GM19025 (cell line): ENCODE data around the gene AMD1.
"Not testable (repeated sequence)": the region's sequence is repeated elsewhere in the genome, so short reads cannot be mapped to it uniquely, and the experiment has no call there.

ENCODE experiments used
- ATAC-seq: cut with Tn5 transposase; IDR thresholded peaks from one replicate; pipeline ENCODE4 v1.9.1; 2021; ENCODE audit warnings: mild to moderate bottlenecking, low read depth, moderate library complexity; ENCODE audit not compliant: unreplicated experiment

AMD1 gene

DNA sequence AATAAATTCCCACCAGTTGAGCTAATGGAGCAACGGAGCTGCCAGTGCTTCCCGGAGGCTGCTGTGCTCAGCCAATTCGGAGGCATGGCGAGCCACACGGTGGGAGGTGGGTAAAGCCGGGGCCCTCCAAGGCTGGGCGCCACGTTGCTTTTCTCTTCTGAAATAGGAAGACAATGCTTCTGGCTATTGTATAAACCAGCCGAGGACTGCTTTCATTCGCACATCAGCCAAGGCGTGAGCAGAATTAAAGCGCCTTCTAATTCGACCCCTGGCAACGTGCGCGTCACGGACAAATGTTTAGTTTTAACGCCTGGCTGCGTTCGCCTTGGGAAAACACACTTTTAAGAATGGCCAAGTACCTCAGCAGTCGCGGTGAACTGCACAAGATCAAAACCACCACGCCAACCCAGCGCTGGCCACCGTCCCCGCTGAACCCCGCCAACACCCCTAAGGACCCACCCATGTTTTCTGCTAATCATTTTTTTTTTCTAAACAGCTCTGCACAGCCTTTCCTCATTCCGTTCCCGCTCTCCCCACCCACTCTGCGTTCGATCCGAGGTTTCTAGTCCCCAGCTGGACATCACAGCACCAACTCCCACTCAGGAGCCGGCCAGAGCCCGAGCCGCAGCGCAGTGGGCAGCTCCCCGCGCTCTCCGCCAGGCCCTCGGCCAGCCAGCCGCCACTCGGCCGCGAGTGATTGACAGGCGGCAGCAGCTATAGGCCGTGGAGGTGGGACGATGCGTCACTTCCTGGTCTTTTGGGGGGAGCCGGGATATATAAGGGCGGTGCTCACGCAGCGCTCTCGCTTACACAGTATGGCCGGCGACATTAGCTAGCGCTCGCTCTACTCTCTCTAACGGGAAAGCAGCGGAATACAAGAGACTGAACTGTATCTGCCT lies at the start of gene AMD1:
AMD1 (plus strand) TSS at position 805 of the 899 bp plus-strand sequence. CDS start 321 bp downstream, outside the sequence.
- ATAC-seq, result peak; percentile 69

DNA sequence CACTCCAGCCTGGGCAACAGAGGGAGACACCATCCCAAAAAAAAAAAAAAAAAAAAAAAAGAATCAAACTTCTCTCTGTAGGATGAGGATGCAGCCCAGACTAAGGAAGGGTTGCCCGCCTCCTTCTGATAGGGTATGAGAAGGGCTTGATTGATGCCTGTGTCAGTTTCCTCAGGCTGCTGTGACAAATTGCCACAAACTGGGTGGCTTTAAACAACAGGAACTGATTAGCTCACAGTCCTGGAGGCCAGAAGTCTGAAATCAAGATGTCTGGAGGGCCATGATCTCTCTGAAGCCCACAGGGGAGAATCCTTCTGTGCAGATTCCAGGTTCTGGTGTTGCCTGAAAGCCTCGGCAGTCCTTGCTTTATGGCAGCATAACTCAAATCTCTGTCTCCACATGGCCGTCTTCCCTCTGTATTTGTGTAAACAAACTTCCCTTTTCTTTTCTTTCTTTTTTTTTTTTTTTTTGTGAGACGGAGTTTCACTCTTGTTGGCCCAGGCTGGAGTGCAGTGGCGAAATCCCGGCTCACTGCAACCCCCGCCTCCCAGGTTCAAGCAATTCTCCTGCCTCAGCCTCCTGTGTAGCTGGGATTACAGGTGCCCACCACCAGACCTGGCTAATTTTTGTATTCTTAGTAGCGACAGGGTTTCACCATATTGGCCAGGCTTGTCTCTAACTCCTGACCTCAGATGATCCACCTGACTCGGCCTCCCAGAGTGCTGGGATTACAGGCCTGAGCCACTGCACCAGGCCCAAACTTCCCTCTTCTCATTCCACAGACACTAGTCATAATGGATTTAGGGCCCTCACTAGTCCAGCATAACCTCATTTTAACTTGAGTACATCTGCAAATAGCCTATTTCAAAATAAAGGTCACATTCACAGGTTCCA lies 48.1 kb upstream of the AMD1 start:
- ATAC-seq, result no peak

- ATAC-seq, result no peak
Measured at GRCh38 chr6:110828396-110828795, 46.2 kb upstream of the AMD1 start.

DNA sequence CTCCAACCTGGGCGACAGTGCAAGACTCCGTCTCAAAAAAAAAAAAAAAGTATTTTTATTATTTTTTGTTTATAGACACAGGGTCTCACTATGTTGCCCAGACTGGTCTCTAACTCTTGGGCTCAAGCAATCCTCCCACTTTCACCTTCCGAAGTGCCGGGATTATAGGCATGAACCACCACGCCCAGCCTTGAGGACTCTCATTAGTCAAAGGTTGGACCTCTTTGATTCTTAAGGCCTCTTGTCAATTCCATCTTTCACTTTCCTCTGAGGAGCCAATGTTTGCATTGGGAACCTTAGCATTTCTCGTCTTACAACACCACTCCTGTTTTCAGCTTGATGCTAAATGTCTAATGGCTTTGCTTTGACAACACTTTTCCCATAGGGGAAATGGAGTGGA lies 43.2 kb upstream of the AMD1 start:
- ATAC-seq, result no peak

DNA sequence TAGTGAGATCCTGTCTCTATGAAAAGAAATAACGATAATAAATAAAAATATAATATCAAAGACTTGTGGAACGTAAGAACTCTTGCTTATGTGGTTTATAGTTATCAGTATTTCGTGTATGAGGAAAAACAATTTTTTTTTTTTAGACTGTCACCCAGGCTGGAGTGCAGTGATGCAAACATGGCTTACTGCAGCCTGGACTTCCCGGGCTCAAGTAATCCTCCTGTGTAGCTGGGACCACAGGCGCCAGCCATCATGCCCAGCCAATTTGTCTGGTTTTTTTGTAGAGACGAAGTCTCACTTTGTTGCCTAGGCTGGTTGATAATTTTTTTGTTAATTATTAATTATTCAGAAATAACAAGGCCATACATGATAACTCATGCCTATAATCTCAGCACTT lies 40.8 kb upstream of the AMD1 start:
- ATAC-seq, result no peak

- not testable (repeated sequence) for ATAC-seq
Measured at GRCh38 chr6:110835751-110836150, 38.8 kb upstream of the AMD1 start.

DNA sequence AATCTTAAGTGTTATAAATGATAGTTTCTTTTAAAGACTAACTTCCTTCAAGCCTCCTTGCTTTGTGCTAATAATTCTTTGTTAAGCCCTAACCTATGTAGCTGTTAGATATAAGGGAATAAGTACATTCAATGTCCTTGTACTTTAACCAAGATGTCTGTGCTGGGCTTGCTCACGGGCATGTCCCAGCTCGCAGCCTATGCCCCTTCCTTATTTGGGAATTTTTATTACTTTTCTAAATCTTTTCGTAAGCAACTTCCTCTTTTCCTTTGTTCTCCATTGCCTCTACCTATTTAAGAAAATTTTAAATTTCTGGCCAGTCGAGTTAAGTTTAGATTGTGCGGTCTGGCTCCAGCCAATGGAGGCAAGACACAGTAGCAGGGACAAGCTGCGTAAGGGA lies 33.3 kb upstream of the AMD1 start:
- ATAC-seq, result no peak

DNA sequence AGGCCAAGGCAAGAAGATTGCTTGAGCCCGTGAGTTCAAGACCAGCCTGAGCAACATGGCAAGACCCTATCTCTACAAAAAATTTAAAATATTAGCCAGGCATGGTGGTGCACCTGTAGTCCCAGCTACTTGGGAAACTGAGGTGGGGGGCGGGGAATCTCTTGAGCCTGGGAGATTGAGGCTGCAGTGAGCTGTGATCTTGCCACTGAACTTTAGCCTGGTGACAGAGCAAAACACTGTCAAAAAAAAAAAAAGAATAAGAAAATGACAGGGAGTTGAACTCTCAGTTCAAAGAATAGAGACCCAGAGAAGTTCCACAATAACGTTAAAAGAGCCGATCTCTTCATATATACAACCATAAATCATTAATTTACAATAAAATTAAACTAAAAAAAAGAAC lies 24.8 kb upstream of the AMD1 start:
- no peak for ATAC-seq

- no peak for ATAC-seq
Measured at GRCh38 chr6:110852773-110853172, 21.8 kb upstream of the AMD1 start.

DNA sequence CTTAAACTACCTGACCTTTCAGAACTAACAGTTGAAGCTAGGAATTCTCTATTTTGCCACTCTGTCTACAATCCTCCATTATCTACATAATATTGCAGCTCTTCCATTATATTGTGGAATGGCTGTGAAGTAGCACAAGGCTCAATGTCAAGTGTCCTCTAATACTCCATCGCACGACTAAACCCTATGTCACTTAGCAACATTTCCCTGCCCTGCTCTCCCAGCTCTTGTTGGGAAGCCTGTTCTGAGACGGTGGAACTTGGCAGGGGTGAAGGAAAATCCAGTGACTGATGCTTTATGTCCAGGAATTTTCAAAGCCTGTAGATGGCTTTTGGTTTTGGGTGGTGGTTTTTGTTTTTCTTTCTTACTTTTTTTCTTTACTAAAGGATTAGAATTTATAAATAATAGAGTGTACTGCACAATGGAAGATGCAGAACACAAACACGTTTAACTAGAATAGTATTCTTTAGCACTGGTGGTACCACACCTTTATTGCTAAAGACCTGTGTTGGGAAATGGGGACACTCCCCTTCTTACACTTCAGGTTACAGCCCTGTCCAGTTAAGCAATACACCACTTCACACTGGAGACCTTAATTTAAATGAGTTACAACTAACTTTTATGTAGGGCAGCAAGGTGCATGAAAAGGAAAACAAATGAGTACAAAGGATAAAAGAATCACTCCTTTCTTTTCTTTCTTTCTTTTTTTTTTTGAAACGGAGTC lies 20.7 kb upstream of the AMD1 start:
- ATAC-seq, result no peak

- no peak for ATAC-seq
Measured at GRCh38 chr6:110856296-110856695, 18.3 kb upstream of the AMD1 start.

DNA sequence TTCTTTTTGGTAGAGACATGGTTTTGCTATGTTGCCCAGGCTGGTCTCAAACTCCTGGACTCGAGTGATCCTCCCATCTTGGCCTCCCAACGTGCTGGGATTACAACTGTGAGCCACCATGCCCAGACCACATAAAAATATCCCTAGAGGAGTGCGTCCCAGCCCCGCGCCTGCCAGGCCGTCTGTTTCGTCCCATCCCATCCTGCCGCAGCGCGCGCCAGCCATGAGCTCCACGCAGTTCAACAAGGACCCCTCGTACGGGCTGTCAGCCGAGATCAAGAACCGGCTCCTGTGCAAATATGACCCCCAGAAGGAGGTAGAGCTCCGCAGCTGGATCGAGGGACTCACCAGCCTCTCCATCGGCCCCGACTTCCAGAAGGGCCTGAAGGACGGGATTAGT lies 16.6 kb upstream of the AMD1 start:
- no peak for ATAC-seq

GRCh38 chr6:110858562-110859214 lies 15.9 kb upstream of the AMD1 start:
- no peak for ATAC-seq

DNA sequence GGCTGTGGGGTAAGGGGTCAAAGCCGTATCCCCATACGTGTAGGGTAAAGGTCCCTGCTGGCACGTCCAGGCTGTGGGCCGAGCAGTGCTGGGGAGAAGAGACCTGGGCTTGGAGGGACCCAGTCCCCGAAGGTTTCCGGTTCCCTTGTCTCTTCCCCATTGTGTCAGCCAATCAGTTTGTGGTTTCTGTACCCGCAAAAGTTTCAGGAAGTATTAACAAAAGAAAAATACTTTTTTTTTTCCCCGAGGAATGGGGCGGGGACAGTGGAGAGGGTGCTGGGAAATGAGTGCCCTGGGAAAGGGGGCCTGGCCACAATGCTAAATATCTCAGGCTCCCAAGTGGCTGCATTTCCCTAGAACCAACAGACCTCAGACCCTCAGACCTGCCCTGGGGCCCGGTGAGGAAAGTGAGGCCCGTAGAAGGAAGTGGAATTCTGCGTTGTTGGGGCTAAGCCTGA lies 15.2 kb upstream of the AMD1 start:
- ATAC-seq, result no peak

- ATAC-seq, result no peak
Measured at GRCh38 chr6:110864824-110865223, 9.8 kb upstream of the AMD1 start.

DNA sequence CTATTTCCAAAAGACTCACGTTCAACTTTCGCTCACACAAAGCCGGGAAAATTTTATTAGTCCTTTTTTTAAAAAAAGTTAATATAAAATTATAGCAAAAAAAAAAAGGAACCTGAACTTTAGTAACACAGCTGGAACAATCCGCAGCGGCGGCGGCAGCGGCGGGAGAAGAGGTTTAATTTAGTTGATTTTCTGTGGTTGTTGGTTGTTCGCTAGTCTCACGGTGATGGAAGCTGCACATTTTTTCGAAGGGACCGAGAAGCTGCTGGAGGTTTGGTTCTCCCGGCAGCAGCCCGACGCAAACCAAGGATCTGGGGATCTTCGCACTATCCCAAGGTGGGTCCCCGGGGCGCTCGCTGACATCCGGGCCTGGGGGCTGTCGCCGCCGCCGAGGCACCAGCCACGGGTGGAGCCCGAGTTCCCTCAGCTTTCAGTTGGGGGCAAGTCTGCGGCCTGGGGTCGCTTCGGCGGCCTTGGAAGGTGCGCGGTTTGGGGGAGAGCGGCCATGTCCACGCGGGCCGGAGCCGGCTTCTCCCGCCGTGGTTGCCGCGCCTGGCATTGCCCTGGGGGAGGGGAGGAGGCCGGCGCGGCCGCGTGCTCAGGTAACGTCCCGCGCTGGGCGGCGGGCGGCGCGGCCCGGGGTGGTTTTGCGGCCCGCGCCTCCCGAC lies 429 bp downstream of the AMD1 start:
- peak; percentile 9 for ATAC-seq

DNA sequence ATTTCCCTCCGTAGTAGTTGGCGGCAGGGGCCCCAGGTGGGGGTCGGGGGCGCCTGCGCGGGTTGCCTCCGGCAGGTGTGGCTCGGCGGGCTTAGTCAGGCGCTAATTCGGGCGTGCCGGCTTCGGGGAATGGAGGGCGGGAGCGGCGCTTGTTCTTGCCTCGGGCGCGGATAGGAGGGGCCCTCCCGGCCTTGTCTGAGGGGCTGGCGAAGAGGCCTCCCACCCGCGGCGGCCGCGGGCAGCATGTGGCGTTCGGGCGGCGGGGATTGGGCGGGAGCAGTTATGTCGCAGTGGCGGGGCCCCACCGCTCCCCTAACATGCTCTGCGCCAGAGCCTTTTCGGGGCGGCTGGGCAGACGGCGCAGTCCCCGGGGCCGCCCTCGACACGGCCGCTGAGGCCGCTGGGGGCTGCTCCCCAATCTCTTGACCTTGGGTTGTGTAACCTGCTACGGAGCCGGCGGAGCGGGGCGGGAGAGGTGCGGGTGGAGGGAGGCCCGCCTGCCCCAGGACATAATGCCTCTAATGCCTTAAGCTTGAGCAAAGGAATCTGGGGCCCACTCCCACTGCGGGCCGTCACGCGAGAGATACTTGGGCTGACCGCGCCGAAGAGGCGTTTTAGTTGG lies 1.1 kb downstream of the AMD1 start:
- peak; percentile 5 for ATAC-seq

DNA sequence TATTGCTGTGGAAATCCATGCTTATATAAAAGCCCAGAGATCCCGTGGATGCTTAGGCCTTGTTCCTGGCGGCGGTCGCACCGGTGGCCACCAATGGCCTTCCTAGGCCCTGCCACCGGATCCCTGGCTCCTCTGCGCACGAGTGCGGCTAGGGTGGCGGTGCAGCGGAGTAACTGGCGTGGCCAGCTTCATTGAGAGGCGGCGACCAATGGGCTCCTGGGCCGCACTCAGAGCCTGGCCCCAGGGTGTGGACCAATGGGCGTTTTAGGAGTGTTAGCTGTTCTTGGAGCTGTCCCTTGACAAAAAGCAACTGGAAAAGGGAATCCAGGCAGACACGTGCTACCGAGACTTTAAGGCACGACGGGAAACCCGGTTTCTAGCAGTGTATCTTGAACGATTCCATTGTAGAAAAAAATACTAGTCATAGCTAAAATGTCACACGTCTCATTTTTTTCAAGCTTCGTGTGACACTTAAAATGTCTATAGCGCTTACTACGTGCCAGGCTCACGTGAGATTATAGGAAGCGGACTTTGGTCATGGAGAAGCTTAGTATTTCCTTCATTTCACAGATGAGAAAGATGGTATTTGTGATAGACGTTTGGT lies 1.7 kb downstream of the AMD1 start:
- peak; percentile 32 for ATAC-seq
